Mammary microvascular endothelial cell (primary cell): ENCODE results near the gene FAM135A. TPM values are rescaled to one million over a fixed set of nuclear protein-coding genes. Genes with fewer than 3 reads are reported as not detected.

Experiments
- total RNA-seq: library from RNA; depleted of rRNA; stranded (reverse); fragments of >200 nt; gene quantifications from 2 replicates; pipeline ENCODE4 v1.2.3, GENCODE V29; 2015

FAM135A gene
- 7.7 and 8.6 TPM in 2 replicates for total RNA-seq

DNA sequence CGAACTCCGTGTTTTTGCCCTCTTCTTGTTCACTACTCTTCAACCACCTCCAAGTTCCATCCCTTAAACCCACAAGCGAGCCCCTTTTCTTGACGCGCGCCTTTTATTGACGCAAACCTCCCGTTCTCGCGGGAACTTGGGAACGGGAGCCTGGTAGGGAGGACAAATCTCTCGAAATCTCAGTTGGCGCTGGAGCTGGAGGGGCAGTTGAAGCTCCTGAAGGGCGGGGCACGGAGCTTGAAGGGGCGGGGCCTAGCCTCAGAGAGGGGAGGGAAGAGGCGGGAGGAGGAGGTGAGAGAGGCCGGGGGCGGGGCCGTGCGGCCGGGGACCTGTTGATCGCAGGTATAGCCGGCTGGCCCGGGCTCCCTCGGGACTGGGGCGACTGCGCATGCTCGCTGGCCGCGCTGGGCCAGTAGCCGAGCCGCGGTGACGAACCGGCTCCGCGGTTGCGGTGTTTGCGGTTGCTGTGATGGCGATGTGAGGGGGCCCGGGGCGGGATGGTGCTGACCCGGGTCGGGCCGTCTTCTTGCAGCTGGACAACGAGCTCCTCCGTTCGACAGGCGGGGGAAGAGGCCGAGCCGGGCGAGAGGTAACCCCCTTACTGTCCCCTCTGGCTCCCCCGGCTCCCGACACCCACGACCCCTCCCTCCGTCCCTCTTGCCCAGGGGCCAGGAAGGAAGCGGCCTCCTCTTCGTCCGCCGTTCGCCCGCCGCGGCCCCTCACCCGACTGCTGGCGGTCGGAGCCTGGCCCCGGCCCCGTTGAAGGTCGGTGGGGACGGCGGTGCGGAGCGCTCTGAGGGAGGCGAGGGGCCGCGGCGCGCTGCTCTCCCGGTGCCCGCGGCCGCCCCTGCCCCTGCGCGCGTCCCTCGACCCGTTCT is at the start of gene FAM135A:
FAM135A (plus strand) TSS at position 395 of the 878 bp plus-strand sequence. CDS start 14,835 bp downstream, outside the sequence.

DNA sequence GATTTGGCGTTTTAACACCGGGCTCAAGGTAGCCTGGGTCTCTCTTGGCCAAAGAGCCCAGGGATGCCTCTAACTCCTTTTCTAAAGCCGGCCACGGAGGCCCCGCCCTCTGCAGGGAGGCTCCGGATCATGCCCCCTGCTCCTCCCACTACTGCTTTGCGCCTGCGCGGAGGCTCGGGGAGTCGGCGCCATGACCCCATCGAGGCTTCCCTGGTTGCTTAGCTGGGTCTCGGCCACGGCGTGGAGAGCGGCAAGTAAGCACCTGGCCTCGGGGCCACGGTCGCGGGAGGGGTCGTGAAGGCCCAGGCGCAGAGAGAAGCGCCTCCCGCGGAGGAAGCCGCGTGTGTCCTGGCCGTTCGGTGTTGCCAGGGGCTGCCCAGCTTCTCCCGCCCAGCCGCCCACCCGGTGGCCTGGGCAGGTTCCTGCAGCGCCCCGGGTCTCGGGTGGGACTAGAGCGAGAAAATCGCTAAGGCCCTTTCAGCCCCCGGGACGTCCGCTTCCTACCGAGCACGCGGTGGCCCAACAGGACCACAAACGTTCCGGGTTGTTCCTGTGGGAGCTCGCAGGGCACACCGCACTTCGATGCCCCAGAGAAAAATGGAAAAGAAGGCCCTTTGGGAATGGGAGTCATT is 153.6 kb downstream of the FAM135A start, which contains the start of gene SDHAF4:
SDHAF4 (plus strand) TSS at position 180 of the 632 bp plus-strand sequence; CDS start at position 191, 11 bp downstream.

Other genes with a start within 250 kb of the FAM135A start
- gene COL9A1, start 110.4 kb upstream of the FAM135A start, total RNA-seq, result not detected in 2 replicates
- 6.9 and 10.5 TPM in 2 replicates for gene SDHAF4, start 153.4 kb downstream of the FAM135A start, total RNA-seq